ENCODE measurements around the gene CBS.

Gene CBS

GRCh38 chr21:43027846-43028731, 47.5 kb downstream of the CBS start:
- TF ChIP-seq CTCF (IDR thresholded peaks at IDR 0.05), result no peak

- no peak for TF ChIP-seq CTCF (IDR thresholded peaks at IDR 0.05)
These were observed 49.9 kb downstream of the CBS start for GRCh38 chr21:43025636-43026180.

GRCh38 chr21:43024439-43025136, 51.0 kb downstream of the CBS start:
- TF ChIP-seq CTCF (IDR thresholded peaks at IDR 0.05), result no peak

- TF ChIP-seq CTCF (IDR thresholded peaks at IDR 0.05), result no peak
These were observed 52.5 kb downstream of the CBS start for GRCh38 chr21:43023175-43023574.

GRCh38 chr21:43021756-43022600, 53.7 kb downstream of the CBS start:
- no peak for TF ChIP-seq CTCF (IDR thresholded peaks at IDR 0.05)

GRCh38 chr21:43021191-43021590, 54.4 kb downstream of the CBS start:
- no peak for TF ChIP-seq CTCF (IDR thresholded peaks at IDR 0.05)

- TF ChIP-seq CTCF (IDR thresholded peaks at IDR 0.05), result no peak
These were observed 54.9 kb downstream of the CBS start for GRCh38 chr21:43020771-43021170.

All from LNCAP (cell line).